Activated T-helper 9 cell treated with anti-CD3 and anti-CD28 coated beads, Interleukin-2, amount 50 U/mL, for 16 hours (primary cell): ENCODE data around the gene NPFF.

ENCODE experiments used
- DNase-seq: peaks from one replicate; pipeline ENCODE4 v3.0.0-alpha.2; 2020; ENCODE audit warnings: low read depth

NPFF gene

DNA sequence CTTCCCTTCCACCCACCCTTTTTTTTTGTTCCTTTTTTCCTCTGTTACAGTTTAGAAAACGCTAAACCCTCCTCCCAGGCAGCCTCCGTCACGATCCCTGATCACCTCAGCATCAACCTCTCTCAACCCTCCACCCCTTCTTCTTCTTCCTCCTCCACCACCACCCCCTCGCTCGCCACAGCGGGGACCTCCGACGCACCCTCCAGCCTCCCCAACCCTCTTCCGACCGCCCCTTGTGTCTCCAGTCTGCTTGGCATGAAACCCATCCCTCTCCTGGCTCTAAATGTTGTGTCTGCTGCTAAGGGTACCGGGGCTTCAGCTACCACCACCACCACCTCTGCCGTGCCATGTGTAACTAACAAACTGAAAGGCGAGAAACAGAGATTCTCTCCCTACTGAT, 32.5 kb downstream of the NPFF start:
- DNase-seq: no peak

DNA sequence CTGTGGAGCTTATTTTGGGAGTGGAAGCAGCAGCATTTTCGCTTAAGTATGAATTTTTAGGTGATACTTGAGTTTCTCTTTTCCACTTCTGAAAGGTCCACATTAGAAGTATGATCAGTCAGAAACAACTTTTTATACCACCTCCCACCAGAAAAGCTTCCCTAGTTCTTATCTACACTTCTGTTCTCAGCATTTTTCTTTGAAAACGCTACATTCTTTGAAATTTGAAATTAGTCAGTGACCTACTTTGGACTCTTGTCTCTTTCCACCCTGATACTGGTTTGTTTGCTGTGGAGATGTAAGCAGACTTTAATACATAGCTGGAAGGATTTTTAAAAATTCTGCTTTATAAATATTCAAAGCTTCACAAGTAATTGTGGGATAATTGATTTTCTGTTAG, 33.2 kb downstream of the NPFF start:
- no peak for DNase-seq

DNA sequence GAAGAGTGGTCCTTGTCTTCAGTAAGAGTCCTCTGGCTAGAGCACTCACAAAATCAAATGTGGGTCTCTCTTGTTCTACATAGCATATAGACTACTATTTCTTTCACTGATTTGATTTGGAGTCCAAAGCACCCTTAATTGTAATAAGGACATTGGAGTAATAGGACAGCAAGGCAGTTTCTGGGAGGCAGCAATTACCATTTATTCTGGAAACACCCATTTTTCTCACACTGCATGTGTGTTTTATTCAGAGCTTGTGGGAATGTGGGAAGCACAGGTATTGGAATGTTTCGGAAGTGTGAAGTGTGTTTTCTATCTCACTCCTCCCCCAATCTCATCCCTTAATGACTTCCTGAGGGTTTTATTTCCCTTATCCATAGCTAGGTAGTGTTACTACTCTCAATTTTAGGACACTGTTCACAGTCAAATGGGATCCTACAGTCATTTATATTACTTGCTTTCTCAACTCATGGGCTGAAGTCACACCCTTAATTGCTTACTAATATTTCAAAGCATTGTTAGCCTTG, 35.2 kb downstream of the NPFF start:
- DNase-seq: no peak

DNA sequence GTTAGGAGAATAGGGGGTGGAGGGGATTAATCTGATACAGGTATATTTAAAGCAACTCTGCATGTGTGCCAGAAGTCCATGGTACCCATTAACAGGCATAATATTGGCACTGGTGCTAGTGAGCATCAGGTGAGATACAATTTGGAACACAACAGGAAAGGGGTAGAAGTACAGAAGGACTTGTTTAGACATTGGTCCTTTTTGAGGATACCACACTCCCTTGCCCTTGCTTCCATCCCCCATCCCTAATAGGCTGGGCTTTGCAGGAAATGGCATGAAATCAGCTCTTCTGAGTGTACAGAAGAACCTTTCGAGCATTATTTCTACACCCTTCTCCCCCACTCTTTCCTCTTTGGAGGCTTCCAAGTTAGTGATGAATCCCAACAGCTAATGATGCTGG, 39.0 kb downstream of the NPFF start:
- no peak for DNase-seq

DNA sequence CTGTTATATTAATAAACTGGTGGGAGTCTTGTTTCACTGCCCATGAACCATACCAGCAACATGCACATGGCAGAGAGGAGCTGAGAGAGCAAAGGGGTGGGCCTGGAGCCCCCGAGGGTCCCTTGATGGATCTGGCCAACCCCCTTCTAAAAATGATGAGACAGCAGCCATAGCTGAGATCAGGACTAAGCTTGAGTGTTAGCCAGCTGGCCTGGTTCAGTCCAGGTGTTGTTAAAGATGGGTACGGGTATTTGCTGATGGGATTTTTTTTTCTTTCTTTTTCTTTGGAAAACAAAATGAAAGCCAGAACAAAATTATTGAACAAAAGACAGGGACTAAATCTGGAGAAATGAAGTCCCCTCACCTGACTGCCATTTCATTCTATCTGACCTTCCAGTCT, 39.4 kb downstream of the NPFF start:
- no peak for DNase-seq

DNA sequence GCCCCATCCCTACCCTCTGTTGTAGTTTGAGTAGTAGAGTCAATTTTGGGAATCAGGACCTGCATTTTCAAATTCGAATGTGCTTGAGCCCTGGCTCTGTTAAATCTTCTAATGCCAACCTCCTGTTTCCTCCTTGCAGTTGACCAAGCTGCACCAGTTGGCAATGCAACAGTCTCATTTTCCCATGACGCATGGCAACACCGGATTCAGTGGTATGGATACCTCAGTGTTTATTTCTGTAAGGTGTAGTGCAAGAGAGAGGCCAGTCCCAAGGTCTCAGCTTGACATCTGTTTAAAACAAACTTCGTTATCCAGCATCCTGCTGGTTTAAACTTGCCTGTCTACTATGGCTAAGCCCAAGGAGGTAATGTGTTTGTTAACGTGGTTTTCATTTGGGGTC, 40.2 kb downstream of the NPFF start:
- DNase-seq: no peak

DNA sequence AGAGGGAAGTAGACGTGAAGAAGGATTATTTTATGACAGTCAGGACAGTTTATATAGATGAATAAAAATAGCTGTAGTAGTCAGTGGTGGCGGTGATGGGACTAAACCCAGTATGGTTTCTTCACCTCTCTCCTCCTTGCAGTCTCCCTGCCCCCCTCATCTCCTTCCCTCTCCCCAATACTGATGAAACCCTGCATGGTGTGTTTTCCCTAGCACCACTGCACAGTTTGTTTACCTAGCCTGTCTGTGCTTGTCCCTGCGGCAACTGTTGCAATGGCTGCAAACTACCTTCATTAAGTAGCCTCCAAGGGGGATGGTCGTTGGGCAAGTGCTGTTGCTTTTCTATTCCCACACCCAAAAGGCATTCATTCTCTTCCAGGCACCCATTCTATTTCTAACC, 40.6 kb downstream of the NPFF start:
- no peak for DNase-seq

DNA sequence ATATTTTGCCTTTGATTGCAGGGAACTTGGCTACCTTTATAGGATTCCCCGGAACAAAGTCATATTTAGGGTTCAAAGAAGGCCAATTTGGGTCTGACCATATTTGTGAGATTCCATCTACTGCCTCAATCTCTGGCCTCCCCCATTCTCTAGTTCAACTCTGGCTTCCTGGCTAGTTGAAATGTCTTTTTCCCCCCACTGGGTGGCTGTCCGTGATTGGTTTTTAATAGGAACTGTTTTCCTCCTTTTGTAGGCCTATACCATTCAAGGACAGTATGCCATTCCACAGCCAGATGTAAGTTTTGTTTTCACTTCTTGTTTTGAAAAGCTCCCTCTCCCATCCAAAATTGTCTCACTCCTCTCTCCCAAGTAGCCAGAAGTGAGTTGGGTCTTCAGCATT, 41.6 kb downstream of the NPFF start:
- no peak for DNase-seq

DNA sequence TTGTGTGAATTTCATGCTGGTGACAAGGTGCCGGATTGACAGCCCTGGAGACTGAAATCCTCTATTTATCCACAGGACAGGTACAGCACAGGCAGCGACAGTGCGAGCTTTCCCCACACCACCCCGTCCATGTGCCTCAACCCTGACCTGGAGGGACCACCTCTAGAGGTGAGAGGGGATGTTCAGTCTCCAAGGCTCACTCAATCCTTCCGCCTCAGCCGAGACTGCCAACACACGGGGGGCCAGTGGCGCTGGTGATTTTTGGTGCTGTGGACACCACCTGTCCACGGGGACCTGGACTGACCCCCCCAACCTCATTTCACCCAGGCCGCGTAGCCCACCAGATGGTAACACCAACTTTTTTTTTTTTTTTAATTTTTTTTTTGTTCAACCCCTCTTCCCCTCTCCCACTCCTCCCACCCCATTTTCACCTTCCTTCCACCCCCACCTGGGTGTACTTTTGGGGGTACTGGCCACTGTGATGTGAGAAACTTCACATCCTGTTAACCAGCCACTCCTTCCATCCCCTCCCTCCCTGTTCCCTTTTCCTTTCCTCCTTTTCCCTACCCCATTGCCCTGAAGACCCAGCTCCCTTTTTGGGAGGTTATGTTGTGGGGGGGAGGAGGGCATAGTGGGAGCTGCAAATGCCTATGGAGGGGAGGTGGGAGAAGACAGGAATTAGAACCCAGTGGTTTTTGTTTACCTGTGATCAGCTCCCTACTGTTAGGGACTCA, 42.4 kb downstream of the NPFF start:
- no peak for DNase-seq

DNA sequence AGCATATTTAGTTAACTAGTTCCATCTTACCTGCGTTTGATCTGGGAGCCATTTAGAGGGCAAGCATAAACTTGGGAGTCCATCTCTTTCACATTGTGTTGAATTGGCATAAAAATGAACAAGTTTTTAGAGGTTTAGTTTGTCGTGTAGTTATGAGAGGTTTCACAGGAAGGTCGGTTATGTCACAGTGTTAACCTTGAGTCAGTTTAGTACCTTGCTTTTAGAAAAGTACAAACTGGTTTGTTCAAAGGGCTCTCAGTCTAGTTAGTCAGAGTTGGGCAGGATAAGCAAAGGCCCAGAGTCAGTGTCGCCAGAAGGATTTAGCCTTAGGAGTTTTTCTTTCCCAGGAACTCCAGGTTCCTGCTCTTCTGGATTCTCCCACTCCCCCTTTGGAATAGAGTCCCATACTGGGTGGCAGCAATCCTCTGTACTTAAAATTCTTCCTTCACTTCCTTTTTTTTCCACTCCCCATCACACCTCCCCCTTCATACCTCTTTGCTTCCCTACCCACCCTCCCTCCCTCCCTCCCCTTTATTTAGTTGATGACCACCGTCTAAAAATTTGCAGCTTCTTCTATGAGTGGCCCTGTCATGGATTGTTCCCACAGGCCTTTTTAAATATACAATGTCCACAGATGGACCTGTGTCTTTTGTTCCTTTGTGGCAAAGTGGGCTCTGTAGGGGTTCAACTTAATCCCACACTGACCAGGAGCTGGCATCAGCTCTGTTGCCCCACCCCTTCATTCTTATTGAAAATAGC, 43.3 kb downstream of the NPFF start:
- DNase-seq: no peak

DNA sequence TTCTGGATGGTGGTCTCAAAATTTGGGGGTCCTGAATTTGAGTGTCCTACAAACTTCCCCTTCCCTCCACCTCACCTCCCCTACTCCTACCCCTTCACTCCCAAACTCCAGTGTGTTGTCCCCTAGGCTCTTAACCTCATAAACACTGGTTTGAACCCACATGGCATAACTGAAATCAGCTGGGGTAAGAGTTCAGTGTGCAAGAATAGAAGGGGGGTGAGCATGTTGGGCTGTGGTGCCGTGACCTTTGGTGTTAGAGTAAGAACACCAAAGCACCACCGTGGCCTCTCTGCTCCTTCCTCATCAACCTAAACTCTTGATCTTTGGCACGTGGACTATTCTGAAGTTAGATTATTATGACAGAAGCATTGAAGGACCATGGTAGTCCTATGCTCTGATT, 44.3 kb downstream of the NPFF start:
- DNase-seq: no peak

DNA sequence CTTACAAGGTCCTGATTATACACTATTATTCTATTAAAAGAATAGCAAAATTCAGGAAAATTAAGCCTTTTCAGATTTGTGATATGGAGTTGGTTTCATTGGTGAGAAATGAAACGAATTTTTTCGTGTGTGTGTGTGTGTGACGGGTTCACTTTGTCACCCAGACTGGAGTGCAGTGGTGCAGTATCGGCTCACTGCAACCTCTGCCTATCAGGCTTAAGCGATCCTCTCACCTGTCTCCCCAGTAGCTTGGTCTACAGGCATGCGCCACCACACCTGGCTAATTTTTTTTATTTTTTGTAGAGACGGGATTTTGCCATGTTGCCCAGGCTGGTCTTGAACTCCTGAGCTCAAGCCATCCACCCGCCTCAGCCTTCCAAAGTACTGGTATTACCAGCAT, 45.7 kb downstream of the NPFF start:
- DNase-seq: no peak

DNA sequence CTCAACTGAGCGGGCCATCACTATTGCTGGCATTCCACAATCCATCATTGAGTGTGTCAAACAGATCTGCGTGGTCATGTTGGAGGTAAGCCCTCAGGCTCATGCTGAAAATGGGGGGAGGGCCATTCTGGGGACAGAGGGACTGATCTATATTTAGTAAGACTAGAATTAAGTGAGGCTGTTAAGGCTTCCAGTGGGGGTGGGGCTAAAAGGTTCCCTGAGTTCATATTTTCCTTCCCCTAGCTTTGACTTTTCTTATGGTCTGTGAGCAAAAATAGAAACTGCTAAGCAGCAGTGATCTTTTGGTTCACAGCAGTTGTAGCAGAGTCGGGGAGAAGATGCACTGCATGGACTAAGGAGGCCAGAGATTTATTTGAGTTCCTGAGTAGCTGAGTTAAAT, 46.2 kb downstream of the NPFF start:
- no peak for DNase-seq

DNA sequence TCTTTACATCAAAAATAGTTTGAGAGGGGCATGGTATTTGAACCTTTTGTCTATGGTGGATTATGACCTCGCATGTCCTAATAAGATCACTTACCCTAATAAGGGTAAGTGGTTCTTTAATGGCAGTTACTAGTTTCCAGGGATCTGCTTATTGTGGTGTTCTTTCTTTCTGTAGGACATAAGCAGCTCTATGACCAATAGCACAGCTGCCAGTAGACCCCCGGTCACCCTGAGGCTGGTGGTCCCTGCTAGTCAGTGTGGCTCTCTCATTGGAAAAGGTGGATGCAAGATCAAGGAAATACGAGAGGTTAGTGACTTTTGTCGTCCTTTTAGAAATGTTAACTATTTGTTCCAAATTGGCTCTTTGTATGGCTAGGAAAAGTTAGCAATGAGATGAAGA, 48.2 kb downstream of the NPFF start:
- no peak for DNase-seq
